NCI-H460 (cell line): ENCODE data around the gene PARPBP. TPM values are rescaled to one million over a fixed set of nuclear protein-coding genes. Genes with fewer than 3 reads are reported as not detected.
"Not testable (repeated sequence)": the region's sequence is repeated elsewhere in the genome, so short reads cannot be mapped to it uniquely, and the experiment has no call there.

Source experiments
- DNase-seq: peaks from one replicate; pipeline ENCODE4 v3.0.0-alpha.2; 2016; ENCODE audit warnings: low read depth; ENCODE audit errors: extremely low read depth
- small RNA-seq, 2 experiments: library from RNA; depleted of rRNA; stranded (forward); fragments of <200 nt; gene quantifications; one replicate each; pipeline ENCODE3, GENCODE V24; 2014
- total RNA-seq: library from RNA; depleted of rRNA; stranded (reverse); fragments of >200 nt; shearing (Covaris generic); gene quantifications from 2 replicates; pipeline ENCODE4 v1.2.3, GENCODE V29; 2014; rRNA removed

The PARPBP gene
- total RNA-seq, 1 experiment from 2014 or later: 38.2 TPM

DNA sequence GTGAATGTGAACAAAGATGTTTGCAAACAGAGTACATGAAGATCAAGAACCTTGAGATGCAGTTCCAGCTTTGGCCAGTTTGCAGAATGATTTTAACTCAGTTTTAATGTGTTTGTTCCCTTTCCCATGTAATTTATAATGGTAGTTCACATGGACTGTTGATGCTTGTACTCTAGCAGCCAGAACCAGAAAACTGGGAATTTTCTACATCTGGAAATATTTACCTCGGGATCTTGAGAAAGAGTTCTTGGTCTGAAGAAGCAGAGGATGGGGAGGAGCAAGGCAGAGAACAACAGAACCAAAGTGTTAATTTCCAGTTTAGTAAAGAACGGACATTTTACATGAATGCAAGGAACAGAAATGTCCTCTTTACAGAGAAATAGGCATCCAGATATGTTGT, 114.6 kb downstream of the PARPBP start:
- no peak for DNase-seq

- DNase-seq: not testable (repeated sequence)
Observed at GRCh38 chr12:102240859-102241258, 120.9 kb downstream of the PARPBP start.

Small RNAs within 50 kb of the gene (small RNA-seq; reads per million reads assigned to genes)
- gene RN7SL793P: 0 reads per million in 2 experiments

Other genes starting within 250 kb of the PARPBP start
- gene DRAM1, start 242.6 kb upstream of the PARPBP start, total RNA-seq: 26.6 and 30.8 TPM in 2 replicates
- 49.9 and 53.4 TPM in 2 replicates for gene WASHC3, start 58.2 kb upstream of the PARPBP start, total RNA-seq
- 92.6 TPM in 2 replicates for gene NUP37, start 69 bp upstream of the PARPBP start, total RNA-seq
- gene PMCH, start 77.7 kb downstream of the PARPBP start, total RNA-seq: not detected in 2 replicates